ENCODE results near the gene PEPD. TPM values are rescaled to one million over a fixed set of nuclear protein-coding genes. Genes with fewer than 3 reads are reported as not detected.

The PEPD gene
- 69.6 and 83.9 TPM in 2 replicates for total RNA-seq

GRCh38 chr19:33521480-33522370 is at the start of gene PEPD:
PEPD (minus strand) TSS chr19:33521791; CDS start chr19:33521760, 31 bp downstream.

GRCh38 chr19:33373453-33374235 is 147.9 kb downstream of the PEPD start, which contains the start of gene CEBPG:
CEBPG (plus strand) TSS chr19:33373709; CDS start chr19:33379240, 5,531 bp downstream.

Other genes starting within 250 kb of the PEPD start
- 0.97 and 1.6 TPM in 2 replicates for gene CEBPA, start 219.3 kb downstream of the PEPD start, total RNA-seq
- gene CEBPG, start 148.1 kb downstream of the PEPD start, total RNA-seq, result 19.9 and 27.9 TPM in 2 replicates
- gene CHST8, start 100.2 kb upstream of the PEPD start, total RNA-seq, result not detected in 2 replicates